ENCODE results near the gene TMEM182.

GRCh38 chr2:102755284-102755683, 6.5 kb upstream of the TMEM182 start:
- TF ChIP-seq CTCF (IDR thresholded peaks at IDR 0.05) (no peak), POLR2AphosphoS5 (IDR thresholded peaks at IDR 0.05; ENCODE audit: insufficient read depth in 1 of 2, low read depth in 1 of 2) (no peak), POLR2A (IDR thresholded peaks at IDR 0.05) (no peak)
